IMR-90 (cell line): ENCODE data around the gene SINHCAF. TPM values are rescaled to one million over a fixed set of nuclear protein-coding genes. Genes with fewer than 3 reads are reported as not detected.

Experiments
- ATAC-seq: fragments of 200-7000 bp; cut with Tn5 transposase; 2 replicates; pipeline ENCODE4 v1.9.1; 2020; ENCODE audit warnings: low read depth, mild to moderate bottlenecking, moderate library complexity
- BruUV-seq: library from RNA; stranded (reverse); fragments of 400-500 nt; replicated peaks from 2 replicates; lab custom pipeline; 2021; lab: Mats Ljungman, UMichigan
- CTCF ChIA-PET: fragments of 300-600 bp; formaldehyde crosslinking; extraction: SDS; loops from one replicate; lab custom pipeline; 2021; ENCODE audit warnings: antibody characterized with exemption; lab: Yijun Ruan, JAX
- POLR2A ChIA-PET: fragments of 300-600 bp; sonication (Branson Sonifier 250); formaldehyde crosslinking; loops from one replicate; lab custom pipeline; 2022; ENCODE audit warnings: antibody characterized with exemption; ENCODE audit not compliant: unreplicated experiment; lab: Charles Lee
- DNase-seq: peaks from one replicate; pipeline ENCODE4 v3.0.0; 2013
- H2AFZ ChIP-seq: replicated peaks from 2 replicates; pipeline ENCODE3; 2013; ENCODE audit warnings: low read length, mild to moderate bottlenecking; ENCODE audit not compliant: poor library complexity
- H2AK5ac ChIP-seq: 2 replicates; pipeline ENCODE4 v1.6.1; 2013; ENCODE audit warnings: low read depth, low read length, inconsistent platforms
- H2AK9ac ChIP-seq: replicated peaks from 2 replicates; pipeline ENCODE3; 2013; ENCODE audit warnings: mild to moderate bottlenecking, low read depth, low read length, moderate library complexity; ENCODE audit not compliant: poor library complexity
- H2BK120ac ChIP-seq: 2 replicates; pipeline ENCODE4 v1.6.1; 2013; ENCODE audit warnings: low read depth, low read length, inconsistent platforms
- H2BK15ac ChIP-seq: 3 replicates; pipeline ENCODE4 v1.6.1; 2013; ENCODE audit warnings: low read depth, low read length, inconsistent platforms
- H2BK20ac ChIP-seq: 2 replicates; pipeline ENCODE4 v1.6.1; 2013; ENCODE audit warnings: low read depth, mild to moderate bottlenecking, inconsistent platforms, low read length, moderate library complexity
- H2BK5ac ChIP-seq: 2 replicates; pipeline ENCODE4 v1.6.1; 2013; ENCODE audit warnings: mild to moderate bottlenecking, low read depth, low read length, inconsistent platforms; ENCODE audit not compliant: poor library complexity, severe bottlenecking
- H3K14ac ChIP-seq: replicated peaks from 2 replicates; pipeline ENCODE4 v1.6.1; 2013; ENCODE audit warnings: low read depth, low read length, inconsistent platforms
- H3K18ac ChIP-seq: 2 replicates; pipeline ENCODE4 v1.6.1; 2013; ENCODE audit warnings: low read depth, low read length, control low read depth
- H3K23ac ChIP-seq: 2 replicates; pipeline ENCODE4 v1.6.1; 2013; ENCODE audit warnings: low read depth, low read length, inconsistent platforms
- H3K27ac ChIP-seq: 2 replicates; pipeline ENCODE4 v1.5.1; 2013; ENCODE audit warnings: mild to moderate bottlenecking, control low read depth, low read length; ENCODE audit not compliant: insufficient read depth
- H3K27me3 ChIP-seq: 2 replicates; pipeline ENCODE4 v1.6.1; 2013; ENCODE audit warnings: low read length; ENCODE audit not compliant: control insufficient read depth, insufficient read depth
- H3K36me3 ChIP-seq: 2 replicates; pipeline ENCODE4 v1.6.1; 2013; ENCODE audit warnings: low read length, mixed read lengths; ENCODE audit not compliant: control insufficient read depth, insufficient read depth
- H3K4ac ChIP-seq: 2 replicates; pipeline ENCODE4 v1.6.1; 2013; ENCODE audit warnings: low read depth, low read length, inconsistent platforms
- H3K4me1 ChIP-seq: 2 replicates; pipeline ENCODE4 v1.6.1; 2013; ENCODE audit warnings: low read length, mixed read lengths; ENCODE audit not compliant: control insufficient read depth, insufficient read depth
- H3K4me2 ChIP-seq: 2 replicates; pipeline ENCODE4 v1.6.1; 2013; ENCODE audit warnings: low read depth, mild to moderate bottlenecking, control low read depth, low read length, moderate library complexity
- H3K4me3 ChIP-seq: 2 replicates; pipeline ENCODE4 v1.5.1; 2013; ENCODE audit warnings: low read depth, mild to moderate bottlenecking, control low read depth, low read length, moderate library complexity; ENCODE audit not compliant: insufficient read depth
- H3K56ac ChIP-seq: 2 replicates; pipeline ENCODE4 v1.6.1; 2013; ENCODE audit warnings: low read length, inconsistent platforms; ENCODE audit not compliant: insufficient read depth; ENCODE audit errors: extremely low read depth
- H3K79me1 ChIP-seq, 2 experiments: 2 replicates each; pipeline ENCODE4 v1.6.1; 2013; ENCODE audit warnings: low read length in 2 of 2, inconsistent platforms in 1 of 2, low read depth in 1 of 2
- H3K9ac ChIP-seq: 2 replicates; pipeline ENCODE4 v1.6.1; 2013; ENCODE audit warnings: low read depth, low read length, control low read depth
- H3K9me1 ChIP-seq: 2 replicates; pipeline ENCODE4 v1.6.1; 2013; ENCODE audit warnings: low read length, inconsistent platforms; ENCODE audit not compliant: insufficient read depth
- H3K9me3 ChIP-seq: 2 replicates; pipeline ENCODE4 v1.6.1; 2013; ENCODE audit warnings: low read length; ENCODE audit not compliant: control insufficient read depth, insufficient read depth
- H4K20me1 ChIP-seq: 2 replicates; pipeline ENCODE4 v1.6.1; 2013; ENCODE audit warnings: low read length, inconsistent platforms; ENCODE audit not compliant: insufficient read depth
- H4K5ac ChIP-seq: 2 replicates; pipeline ENCODE4 v1.6.1; 2013; ENCODE audit warnings: mild to moderate bottlenecking, low read depth, low read length, control low read depth
- H4K8ac ChIP-seq, 2 experiments: 2 replicates each; pipeline ENCODE4 v1.6.1; 2013; ENCODE audit warnings: low read depth in 2 of 2, low read length in 2 of 2, control low read depth in 1 of 2, inconsistent platforms in 1 of 2
- H4K91ac ChIP-seq: 2 replicates; pipeline ENCODE4 v1.6.1; 2013; ENCODE audit warnings: low read depth, low read length, inconsistent platforms; ENCODE audit not compliant: insufficient read depth
- BHLHE40 ChIP-seq: fragments of 150-350 bp; IDR thresholded peaks from 2 replicates; pipeline ENCODE4 v1.6.1; 2016; ENCODE audit warnings: mild to moderate bottlenecking, low read depth, low read length
- CEBPB ChIP-seq: IDR thresholded peaks from 2 replicates; pipeline ENCODE4 v1.6.1; 2012; ENCODE audit warnings: low read depth, low read length, improper control_type of control experiment
- CHD1 ChIP-seq: IDR thresholded peaks from 2 replicates; pipeline ENCODE4 v1.6.1; 2012; ENCODE audit warnings: low read depth, low read length, improper control_type of control experiment
- FOS ChIP-seq: fragments of 150-350 bp; IDR thresholded peaks from 2 replicates; pipeline ENCODE4 v1.6.1; 2016; ENCODE audit warnings: low read depth, low read length
- MAFK ChIP-seq: IDR thresholded peaks from 2 replicates; pipeline ENCODE4 v1.6.1; 2012; ENCODE audit warnings: low read depth, low read length, improper control_type of control experiment
- MAZ ChIP-seq: IDR thresholded peaks from 2 replicates; pipeline ENCODE4 v1.6.1; 2012; ENCODE audit warnings: low read depth, mild to moderate bottlenecking, low read length, improper control_type of control experiment, moderate library complexity, borderline replicate concordance
- MXI1 ChIP-seq: IDR thresholded peaks from 2 replicates; pipeline ENCODE4 v1.6.1; 2012; ENCODE audit warnings: low read depth, mild to moderate bottlenecking, low read length, moderate library complexity, borderline replicate concordance
- NFE2L2 ChIP-seq: fragments of 150-350 bp; IDR thresholded peaks from 2 replicates; pipeline ENCODE4 v1.6.1; 2016; ENCODE audit warnings: low read depth, mild to moderate bottlenecking, low read length
- POLR2A ChIP-seq: IDR thresholded peaks from 2 replicates; pipeline ENCODE4 v1.6.1; 2012; ENCODE audit warnings: mild to moderate bottlenecking, low read depth, low read length
- RAD21 ChIP-seq: IDR thresholded peaks from 2 replicates; pipeline ENCODE4 v1.6.1; 2012; ENCODE audit warnings: low read length, improper control_type of control experiment
- RCOR1 ChIP-seq: IDR thresholded peaks from 2 replicates; pipeline ENCODE4 v1.6.1; 2012; ENCODE audit warnings: mild to moderate bottlenecking, low read length, improper control_type of control experiment; ENCODE audit not compliant: insufficient replicate concordance
- RFX5 ChIP-seq: IDR thresholded peaks from 2 replicates; pipeline ENCODE4 v1.8.0; 2012; ENCODE audit warnings: low read depth, mild to moderate bottlenecking, low read length, moderate library complexity
- SMC3 ChIP-seq: fragments of 150-350 bp; IDR thresholded peaks from 2 replicates; pipeline ENCODE4 v1.6.1; 2016; ENCODE audit warnings: low read depth, mild to moderate bottlenecking, antibody characterized with exemption, low read length, moderate library complexity
- WGBS, 2 experiments: methylation state at CpG; one replicate each; pipeline versions ENCODE4 v1.1.5 to v1.1.7; 2013; ENCODE audit warnings: missing lambda C conversion rate in 2 of 2; ENCODE audit not compliant: insufficient read length in 1 of 2; ENCODE audit errors: extremely low coverage in 2 of 2; 5-methylcytosine and 5-hydroxymethylcytosine counted together
- dilution Hi-C: fragments of 300-500 bp; cut with HindIII; formaldehyde crosslinking; loops from one replicate; pipeline ENCODE4 v1.14.3; 2018; ENCODE audit warnings: low sequenced_read_pairs; ENCODE audit not compliant: unreplicated experiment
- in situ Hi-C: fragments of 300-500 bp; cut with MboI; formaldehyde crosslinking; loops from 3 replicates; pipeline ENCODE4 v1.14.3; 2019; ENCODE audit warnings: low sequenced_read_pairs, inconsistent platforms, mixed read lengths
- intact Hi-C: fragments of 100-400 bp; cut with micrococcal nuclease; formaldehyde crosslinking; loops from 2 replicates; pipeline ENCODE4 v1.10.0; 2022
- polyA plus RNA-seq, 3 experiments: library from polyadenylated mRNA; depleted of rRNA; stranded (reverse); fragments of >200 nt; gene quantifications; 2 replicates each; pipeline ENCODE4 v1.2.3, GENCODE V29; 2012; ENCODE audit warnings: low replicate concordance in 1 of 3
- total RNA-seq: library from RNA; depleted of rRNA; stranded (reverse); fragments of >200 nt; gene quantifications from 2 replicates; pipeline ENCODE4 v1.2.3, GENCODE V29; 2012
- TF ChIP-seq, protein P1 (sequence below): fragments of 150-350 bp; IDR thresholded peaks from 2 replicates; pipeline ENCODE4 v1.6.1; 2016; ENCODE audit warnings: low read depth, mild to moderate bottlenecking, low read length, moderate library complexity, borderline replicate concordance
- TF ChIP-seq, protein P2 (sequence below): conservative IDR thresholded peaks from 2 replicates; pipeline ENCODE4 v1.5.1; 2012; ENCODE audit warnings: mild to moderate bottlenecking, low read depth, low read length, improper control_type of control experiment
- TF ChIP-seq, protein P3 (sequence below): fragments of 150-350 bp; IDR thresholded peaks from 2 replicates; pipeline ENCODE4 v1.6.1; 2017; ENCODE audit warnings: mild to moderate bottlenecking, antibody characterized with exemption, low read length, low read depth

The SINHCAF gene
- total and polyA plus RNA-seq, 2 of the 4 experiments (the other 2 are of a cell fraction): 21.6 to 30.8 TPM

DNA sequence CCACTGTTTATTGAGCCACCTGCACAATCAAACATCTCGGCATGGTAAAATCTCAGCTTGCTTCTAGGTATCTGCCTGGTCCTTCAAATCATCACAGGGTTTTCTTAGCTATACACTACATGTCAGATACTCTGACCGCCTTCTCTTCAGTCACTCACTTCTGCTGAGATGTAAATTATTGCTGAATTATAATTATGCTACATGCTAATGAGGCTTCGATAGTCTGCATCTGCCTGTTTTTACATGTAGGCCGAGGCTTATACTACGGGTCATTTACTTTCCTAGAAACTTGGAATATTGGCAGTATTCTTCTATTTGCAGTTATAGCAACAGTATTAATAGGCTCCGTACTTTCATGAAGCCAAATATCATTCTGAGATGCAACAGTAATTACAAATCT is 77.6 kb downstream of the SINHCAF start:
- no peak overlapping the region for H2AK9ac ChIP-seq
- ATAC-seq: no peak
- ChIA-PET CTCF (no interaction called here), POLR2A (no interaction called here)
- no peak overlapping the region for H2BK20ac ChIP-seq
- no peak overlapping the region for H2AFZ ChIP-seq
- peaks cover 15% of the 10 kb centered on the region for H3K27me3 ChIP-seq
- no TSS peak for BruUV-seq
- intact Hi-C loops: no loop called here
- H3K36me3 ChIP-seq: no peaks in the 10 kb centered on the region
- H4K5ac ChIP-seq: no peak overlapping the region
- H3K4me1 ChIP-seq: no peaks in the 10 kb centered on the region
- no peak overlapping the region for H2BK15ac ChIP-seq
- in situ Hi-C loops: no loop called here
- no peak for DNase-seq
- H3K56ac ChIP-seq: no peak overlapping the region
- H3K18ac ChIP-seq: no peak overlapping the region
- no peaks in the 10 kb centered on the region for H3K79me1 ChIP-seq
- WGBS, 2 experiments: no CpG with 5 or more reads among the region's 6 CpGs
- no peak overlapping the region for H3K4me3 ChIP-seq
- H3K9me1 ChIP-seq: no peaks in the 10 kb centered on the region
- no peak overlapping the region for H3K4me2 ChIP-seq
- no peaks in the 10 kb centered on the region for H3K9me3 ChIP-seq
- no peak overlapping the region for H3K4ac ChIP-seq
- no peak overlapping the region for H4K8ac ChIP-seq
- H4K20me1 ChIP-seq: no peaks in the 10 kb centered on the region
- H3K9ac ChIP-seq: no peak overlapping the region
- H4K91ac ChIP-seq: no peak overlapping the region
- TF ChIP-seq RCOR1 (no peak), MAFK (no peak), BHLHE40 (no peak), POLR2A (no peak), RFX5 (no peak), MAZ (no peak), CHD1 (no peak), MXI1 (no peak), CEBPB (no peak), NFE2L2 (no peak), RAD21 (no peak), FOS (no peak), SMC3 (no peak)
- TF ChIP-seq, protein P1, sequence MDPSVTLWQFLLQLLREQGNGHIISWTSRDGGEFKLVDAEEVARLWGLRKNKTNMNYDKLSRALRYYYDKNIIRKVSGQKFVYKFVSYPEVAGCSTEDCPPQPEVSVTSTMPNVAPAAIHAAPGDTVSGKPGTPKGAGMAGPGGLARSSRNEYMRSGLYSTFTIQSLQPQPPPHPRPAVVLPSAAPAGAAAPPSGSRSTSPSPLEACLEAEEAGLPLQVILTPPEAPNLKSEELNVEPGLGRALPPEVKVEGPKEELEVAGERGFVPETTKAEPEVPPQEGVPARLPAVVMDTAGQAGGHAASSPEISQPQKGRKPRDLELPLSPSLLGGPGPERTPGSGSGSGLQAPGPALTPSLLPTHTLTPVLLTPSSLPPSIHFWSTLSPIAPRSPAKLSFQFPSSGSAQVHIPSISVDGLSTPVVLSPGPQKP: no peak
- TF ChIP-seq, protein P2, sequence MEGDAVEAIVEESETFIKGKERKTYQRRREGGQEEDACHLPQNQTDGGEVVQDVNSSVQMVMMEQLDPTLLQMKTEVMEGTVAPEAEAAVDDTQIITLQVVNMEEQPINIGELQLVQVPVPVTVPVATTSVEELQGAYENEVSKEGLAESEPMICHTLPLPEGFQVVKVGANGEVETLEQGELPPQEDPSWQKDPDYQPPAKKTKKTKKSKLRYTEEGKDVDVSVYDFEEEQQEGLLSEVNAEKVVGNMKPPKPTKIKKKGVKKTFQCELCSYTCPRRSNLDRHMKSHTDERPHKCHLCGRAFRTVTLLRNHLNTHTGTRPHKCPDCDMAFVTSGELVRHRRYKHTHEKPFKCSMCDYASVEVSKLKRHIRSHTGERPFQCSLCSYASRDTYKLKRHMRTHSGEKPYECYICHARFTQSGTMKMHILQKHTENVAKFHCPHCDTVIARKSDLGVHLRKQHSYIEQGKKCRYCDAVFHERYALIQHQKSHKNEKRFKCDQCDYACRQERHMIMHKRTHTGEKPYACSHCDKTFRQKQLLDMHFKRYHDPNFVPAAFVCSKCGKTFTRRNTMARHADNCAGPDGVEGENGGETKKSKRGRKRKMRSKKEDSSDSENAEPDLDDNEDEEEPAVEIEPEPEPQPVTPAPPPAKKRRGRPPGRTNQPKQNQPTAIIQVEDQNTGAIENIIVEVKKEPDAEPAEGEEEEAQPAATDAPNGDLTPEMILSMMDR: no peak
- TF ChIP-seq, protein P3, sequence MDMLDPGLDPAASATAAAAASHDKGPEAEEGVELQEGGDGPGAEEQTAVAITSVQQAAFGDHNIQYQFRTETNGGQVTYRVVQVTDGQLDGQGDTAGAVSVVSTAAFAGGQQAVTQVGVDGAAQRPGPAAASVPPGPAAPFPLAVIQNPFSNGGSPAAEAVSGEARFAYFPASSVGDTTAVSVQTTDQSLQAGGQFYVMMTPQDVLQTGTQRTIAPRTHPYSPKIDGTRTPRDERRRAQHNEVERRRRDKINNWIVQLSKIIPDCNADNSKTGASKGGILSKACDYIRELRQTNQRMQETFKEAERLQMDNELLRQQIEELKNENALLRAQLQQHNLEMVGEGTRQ: no peak
- no peak overlapping the region for H3K14ac ChIP-seq
- H2BK120ac ChIP-seq: no peak overlapping the region
- H3K27ac ChIP-seq: no peak overlapping the region
- no peak overlapping the region for H2BK5ac ChIP-seq
- dilution Hi-C loops: no loop called here
- H3K23ac ChIP-seq: no peak overlapping the region
- no peak overlapping the region for H2AK5ac ChIP-seq
